Measurements from ENCODE around the gene SLC2A11.
"Not testable (repeated sequence)": the region's sequence is repeated elsewhere in the genome, so short reads cannot be mapped to it uniquely, and the experiment has no call there.

The SLC2A11 gene

GRCh38 chr22:23904573-23905254 is 47.0 kb downstream of the SLC2A11 start:
- TF ChIP-seq POLR2A (IDR thresholded peaks at IDR 0.05; ENCODE audit: low read depth, low read length) (no peak), TAF1 (IDR thresholded peaks at IDR 0.05; ENCODE audit: borderline replicate concordance, low read depth, low read length) (no peak), POLR2AphosphoS5 (IDR thresholded peaks at IDR 0.05; ENCODE audit: low read depth, low read length) (no peak)
- peak; percentile 70 for FAIRE-seq
- no peak for DNase-seq (ENCODE audit: insufficient read length)

- no peak for FAIRE-seq
Measured at GRCh38 chr22:23906641-23907040, 49.0 kb downstream of the SLC2A11 start.

GRCh38 chr22:23907423-23907822 is 49.7 kb downstream of the SLC2A11 start:
- not testable (repeated sequence) for DNase-seq (ENCODE audit: insufficient read length); FAIRE-seq

More at GRCh38 chr22:23906641-23907040, 49.0 kb downstream of the SLC2A11 start:
- TF ChIP-seq TAF1 (IDR thresholded peaks at IDR 0.05; ENCODE audit: borderline replicate concordance, low read depth, low read length) (no peak), POLR2AphosphoS5 (IDR thresholded peaks at IDR 0.05; ENCODE audit: low read depth, low read length) (no peak), POLR2A (IDR thresholded peaks at IDR 0.05; ENCODE audit: low read depth, low read length) (no peak)
- no peak for DNase-seq (ENCODE audit: insufficient read length)

- no peak for DNase-seq (ENCODE audit: insufficient read length)
- TF ChIP-seq POLR2A (IDR thresholded peaks at IDR 0.05; ENCODE audit: low read depth, low read length): no peak
- TF ChIP-seq POLR2AphosphoS5 (IDR thresholded peaks at IDR 0.05; ENCODE audit: low read depth, low read length): no peak
- TF ChIP-seq TAF1 (IDR thresholded peaks at IDR 0.05; ENCODE audit: borderline replicate concordance, low read depth, low read length): no peak
- FAIRE-seq: no peak
Measured at GRCh38 chr22:23908587-23909205, 51.0 kb downstream of the SLC2A11 start.

GRCh38 chr22:23909296-23909898 is 51.7 kb downstream of the SLC2A11 start:
- no peak for TF ChIP-seq POLR2AphosphoS5 (IDR thresholded peaks at IDR 0.05; ENCODE audit: low read depth, low read length)
- TF ChIP-seq POLR2A (IDR thresholded peaks at IDR 0.05; ENCODE audit: low read depth, low read length): no peak
- no peak for TF ChIP-seq TAF1 (IDR thresholded peaks at IDR 0.05; ENCODE audit: borderline replicate concordance, low read depth, low read length)
- DNase-seq (ENCODE audit: insufficient read length) (no peak), FAIRE-seq (no peak)

- TF ChIP-seq POLR2AphosphoS5 (IDR thresholded peaks at IDR 0.05; ENCODE audit: low read depth, low read length) (no peak), TAF1 (IDR thresholded peaks at IDR 0.05; ENCODE audit: borderline replicate concordance, low read depth, low read length) (no peak), POLR2A (IDR thresholded peaks at IDR 0.05; ENCODE audit: low read depth, low read length) (no peak)
- DNase-seq (ENCODE audit: insufficient read length) (no peak), FAIRE-seq (no peak)
Measured at GRCh38 chr22:23910496-23911190, 53.0 kb downstream of the SLC2A11 start.

- DNase-seq (ENCODE audit: insufficient read length) (no peak), FAIRE-seq (no peak)
- TF ChIP-seq POLR2A (IDR thresholded peaks at IDR 0.05; ENCODE audit: low read depth, low read length): no peak
- no peak for TF ChIP-seq TAF1 (IDR thresholded peaks at IDR 0.05; ENCODE audit: borderline replicate concordance, low read depth, low read length)
- no peak for TF ChIP-seq POLR2AphosphoS5 (IDR thresholded peaks at IDR 0.05; ENCODE audit: low read depth, low read length)
Measured at GRCh38 chr22:23911318-23911980, 53.8 kb downstream of the SLC2A11 start.

GRCh38 chr22:23912293-23912903 is 54.7 kb downstream of the SLC2A11 start:
- no peak for FAIRE-seq
- no peak for TF ChIP-seq POLR2AphosphoS5 (IDR thresholded peaks at IDR 0.05; ENCODE audit: low read depth, low read length)
- no peak for DNase-seq (ENCODE audit: insufficient read length)

- peak; percentile 14 for FAIRE-seq
- TF ChIP-seq TAF1 (IDR thresholded peaks at IDR 0.05; ENCODE audit: borderline replicate concordance, low read depth, low read length): no peak
- no peak; the same call in 1 of the 2 replicates for TF ChIP-seq POLR2A (IDR thresholded peaks at IDR 0.05; ENCODE audit: low read depth, low read length)
- no peak for TF ChIP-seq POLR2AphosphoS5 (IDR thresholded peaks at IDR 0.05; ENCODE audit: low read depth, low read length)
- DNase-seq (ENCODE audit: insufficient read length): peak; percentile 43
Measured at GRCh38 chr22:23913306-23913660, 55.6 kb downstream of the SLC2A11 start.

GRCh38 chr22:23913661-23914353 is 56.1 kb downstream of the SLC2A11 start:
- peak; percentile 98 for DNase-seq (ENCODE audit: insufficient read length)
- FAIRE-seq: peak; percentile 100
- TF ChIP-seq POLR2A (IDR thresholded peaks at IDR 0.05; ENCODE audit: low read depth, low read length) (peak; percentile 98), POLR2AphosphoS5 (IDR thresholded peaks at IDR 0.05; ENCODE audit: low read depth, low read length) (peak; percentile 96), TAF1 (IDR thresholded peaks at IDR 0.05; ENCODE audit: borderline replicate concordance, low read depth, low read length) (peak; percentile 69)

Data from GM12892 (cell line).